GM18907 (cell line): ENCODE results near the gene SEPTIN10.
"Not testable (repeated sequence)": the region's sequence is repeated elsewhere in the genome, so short reads cannot be mapped to it uniquely, and the experiment has no call there.

Source experiments
- ATAC-seq: cut with Tn5 transposase; IDR thresholded peaks from one replicate; pipeline ENCODE4 v1.9.1; 2021; ENCODE audit warnings: mild to moderate bottlenecking, moderate library complexity; ENCODE audit not compliant: unreplicated experiment

SEPTIN10 gene

DNA sequence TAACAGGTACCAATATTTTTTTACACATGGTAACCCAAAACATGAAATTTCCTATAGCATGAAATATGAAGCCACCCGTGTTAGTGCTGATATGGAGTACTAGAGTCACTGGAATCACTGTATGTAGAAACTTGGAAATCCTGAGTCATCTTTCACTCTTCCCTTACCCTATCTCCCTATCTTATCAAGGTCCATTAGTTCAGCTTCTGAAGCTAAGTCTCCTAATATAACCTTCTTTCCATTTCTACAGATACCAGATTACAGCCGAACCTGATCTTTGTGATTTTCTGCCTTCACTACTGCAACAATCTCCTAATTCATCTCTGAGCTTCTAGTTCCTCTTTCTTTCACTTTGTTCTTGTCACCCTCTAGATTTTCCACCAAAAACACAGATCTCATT, 59.0 kb downstream of the SEPTIN10 start:
- no peak for ATAC-seq

DNA sequence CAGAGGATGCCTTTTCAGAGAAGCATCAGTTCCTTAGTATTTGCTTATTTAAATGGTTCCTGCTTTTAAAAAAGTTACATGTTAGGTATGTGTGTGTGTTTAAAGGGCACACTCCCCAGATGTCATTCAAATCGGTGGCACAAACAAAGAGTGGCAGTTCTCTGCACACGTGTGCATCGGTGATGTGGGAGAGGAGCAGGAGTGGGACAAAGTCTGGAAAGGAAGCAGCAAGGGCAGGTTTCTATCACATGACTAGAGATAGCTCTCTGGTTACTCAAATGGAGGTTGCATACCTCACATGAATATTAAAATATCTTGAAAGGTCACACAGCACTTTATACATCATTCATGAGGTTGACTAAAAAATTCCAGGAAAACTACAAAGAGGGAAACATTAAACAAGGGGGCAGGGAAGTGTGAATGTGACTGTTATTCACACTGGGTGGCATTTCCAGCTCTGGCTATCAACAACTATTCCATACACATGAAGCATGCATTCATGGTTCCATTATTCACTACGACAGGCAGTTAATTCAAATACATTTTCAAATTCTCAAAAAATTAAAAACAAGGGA, 64.7 kb downstream of the SEPTIN10 start:
- ATAC-seq, result no peak

DNA sequence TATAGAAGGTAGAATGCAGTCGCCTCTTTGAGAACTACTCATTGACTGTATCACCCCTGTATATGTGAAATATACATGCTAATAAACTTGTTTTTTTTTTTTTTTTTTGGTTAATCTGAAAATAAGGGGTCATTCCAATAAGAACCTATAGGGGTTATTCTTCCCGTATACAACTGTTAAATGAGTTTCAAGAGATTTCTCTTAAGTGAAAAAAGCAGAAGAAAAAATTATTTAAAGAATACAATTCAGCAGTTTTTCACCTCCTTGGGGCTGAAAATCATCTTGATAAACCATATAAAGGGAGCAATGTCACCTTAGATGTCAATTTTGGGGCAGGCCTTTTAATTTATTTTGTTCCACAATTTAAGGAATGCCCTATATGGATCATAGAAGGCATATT, 66.5 kb downstream of the SEPTIN10 start:
- ATAC-seq, result no peak

DNA sequence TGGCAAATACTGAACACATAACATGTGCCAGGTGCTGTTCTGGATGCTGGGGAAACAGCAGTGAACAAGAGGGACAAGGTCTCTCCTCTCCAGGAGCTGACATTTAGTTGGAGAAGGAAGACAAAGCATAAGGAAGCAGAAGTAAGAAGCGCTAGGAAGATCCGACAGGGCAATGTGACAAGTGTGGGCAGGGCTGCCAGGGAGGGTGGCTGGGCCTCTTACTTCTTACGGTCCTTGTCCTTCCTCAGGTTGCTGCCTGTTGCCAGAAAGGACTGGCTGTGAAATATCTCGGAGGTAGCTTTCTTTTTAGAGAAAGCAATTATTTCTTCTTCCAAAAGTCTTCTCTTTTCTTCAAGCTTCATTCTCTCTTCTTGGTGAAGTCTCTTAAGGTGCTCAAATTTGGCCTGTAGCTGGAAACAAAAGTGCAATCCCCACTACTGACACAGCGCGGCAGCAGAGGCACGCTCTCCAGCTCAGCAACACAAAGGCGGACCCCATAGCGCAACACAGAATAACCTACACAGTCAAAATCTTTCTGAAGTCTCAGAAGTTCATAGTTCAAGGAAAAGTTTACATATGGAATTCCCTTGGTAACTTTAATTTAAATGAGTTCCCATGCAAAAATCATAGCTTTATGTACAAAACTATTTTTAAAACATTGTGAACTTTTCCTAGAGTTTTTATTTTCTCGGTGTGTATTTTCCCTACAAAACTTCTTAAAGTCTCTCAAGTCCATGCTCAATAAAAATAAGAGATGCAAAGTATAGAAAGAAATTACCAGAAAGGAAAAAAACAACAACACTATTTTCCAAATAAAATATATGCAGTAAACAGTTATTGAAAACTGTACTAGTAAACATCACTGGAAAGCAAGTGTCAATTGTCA, 67.7 kb downstream of the SEPTIN10 start:
- ATAC-seq, result peak; percentile 90

DNA sequence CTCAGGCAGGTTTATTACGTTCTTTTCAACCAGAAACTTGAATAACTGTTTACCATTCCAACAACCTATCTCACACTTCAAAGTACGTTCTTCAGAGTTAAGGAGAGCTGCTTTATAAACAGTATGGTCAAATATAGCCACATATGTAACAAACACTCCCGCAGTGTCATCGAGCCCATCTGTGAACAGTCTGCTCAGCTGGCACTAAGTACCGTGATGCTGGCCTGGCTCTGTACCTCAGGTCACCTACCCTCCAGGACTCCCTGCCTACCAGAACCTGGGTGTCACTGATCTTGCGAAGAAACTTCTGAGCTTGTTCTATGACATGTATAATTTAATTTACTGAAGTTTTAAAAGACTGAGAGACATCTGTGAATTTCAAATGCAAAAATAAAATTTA, 71.4 kb downstream of the SEPTIN10 start:
- no peak for ATAC-seq

DNA sequence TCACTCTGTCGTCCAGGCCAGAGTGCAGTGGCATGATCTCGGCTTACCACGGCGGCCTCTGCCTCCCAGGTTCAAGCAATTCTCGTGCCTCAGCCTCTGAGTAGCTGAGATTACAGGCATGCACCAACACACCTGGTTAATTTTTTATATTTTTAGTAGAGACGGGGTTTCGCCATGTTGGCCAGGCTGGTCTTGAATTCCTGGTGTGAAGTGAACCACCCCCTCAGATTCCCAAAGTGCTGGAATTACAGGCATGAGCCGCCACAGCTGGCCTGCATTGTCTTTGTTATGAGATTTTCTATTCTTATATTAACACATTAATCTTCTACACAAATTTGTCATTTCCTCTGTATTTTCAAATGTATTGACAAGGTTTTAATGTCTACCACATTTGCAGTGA, 75.2 kb downstream of the SEPTIN10 start:
- ATAC-seq, result no peak

DNA sequence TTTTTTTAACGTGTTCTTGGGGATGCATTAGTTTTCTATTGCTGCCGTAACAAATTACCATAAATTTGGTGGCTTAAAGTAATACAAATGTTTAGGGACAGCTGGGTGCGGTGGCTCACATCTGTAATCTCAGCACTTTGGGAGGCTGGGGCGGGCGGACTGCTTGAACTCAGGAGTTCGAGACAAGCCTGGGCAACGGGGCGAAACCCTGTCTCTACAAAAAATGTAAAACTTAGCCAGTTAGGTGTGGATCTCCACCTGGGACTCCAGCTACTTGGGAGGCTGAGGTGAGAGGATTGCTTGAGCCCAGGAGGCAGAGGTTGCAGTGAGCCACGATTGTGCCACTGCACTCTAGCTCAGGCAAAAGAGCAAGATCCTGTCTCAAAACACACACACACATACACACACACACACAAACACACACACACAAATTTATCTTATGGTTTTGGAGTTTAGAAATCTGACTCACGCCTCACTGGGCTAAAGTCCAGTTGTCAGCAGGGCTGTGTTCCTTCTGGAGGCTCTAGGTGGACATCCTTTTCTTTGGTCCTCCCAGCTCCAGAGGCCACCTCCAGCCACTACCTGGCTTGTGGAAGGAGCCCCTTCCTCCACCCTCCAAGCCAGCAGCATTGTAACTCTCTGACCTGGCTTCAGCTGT, 76.1 kb downstream of the SEPTIN10 start:
- no peak for ATAC-seq

DNA sequence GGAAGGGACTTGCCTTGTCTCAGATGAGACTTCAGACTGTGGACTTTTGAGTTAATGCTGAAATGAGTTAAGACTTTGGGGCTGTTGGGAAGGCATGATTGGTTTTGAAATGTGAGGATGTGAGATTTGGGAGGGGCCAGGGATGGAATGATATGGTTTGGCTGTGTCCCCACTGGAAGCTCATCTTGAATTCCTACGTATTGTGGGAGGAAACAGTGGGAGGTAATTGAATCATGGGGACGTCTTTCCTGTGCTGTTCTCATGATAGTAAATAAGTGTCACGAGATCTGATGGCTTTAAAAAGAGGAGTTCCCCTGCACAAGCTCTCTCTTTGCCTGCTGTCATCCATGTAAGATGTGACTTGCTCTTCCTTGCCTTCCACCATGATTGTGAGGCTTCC, 77.2 kb downstream of the SEPTIN10 start:
- not testable (repeated sequence) for ATAC-seq

DNA sequence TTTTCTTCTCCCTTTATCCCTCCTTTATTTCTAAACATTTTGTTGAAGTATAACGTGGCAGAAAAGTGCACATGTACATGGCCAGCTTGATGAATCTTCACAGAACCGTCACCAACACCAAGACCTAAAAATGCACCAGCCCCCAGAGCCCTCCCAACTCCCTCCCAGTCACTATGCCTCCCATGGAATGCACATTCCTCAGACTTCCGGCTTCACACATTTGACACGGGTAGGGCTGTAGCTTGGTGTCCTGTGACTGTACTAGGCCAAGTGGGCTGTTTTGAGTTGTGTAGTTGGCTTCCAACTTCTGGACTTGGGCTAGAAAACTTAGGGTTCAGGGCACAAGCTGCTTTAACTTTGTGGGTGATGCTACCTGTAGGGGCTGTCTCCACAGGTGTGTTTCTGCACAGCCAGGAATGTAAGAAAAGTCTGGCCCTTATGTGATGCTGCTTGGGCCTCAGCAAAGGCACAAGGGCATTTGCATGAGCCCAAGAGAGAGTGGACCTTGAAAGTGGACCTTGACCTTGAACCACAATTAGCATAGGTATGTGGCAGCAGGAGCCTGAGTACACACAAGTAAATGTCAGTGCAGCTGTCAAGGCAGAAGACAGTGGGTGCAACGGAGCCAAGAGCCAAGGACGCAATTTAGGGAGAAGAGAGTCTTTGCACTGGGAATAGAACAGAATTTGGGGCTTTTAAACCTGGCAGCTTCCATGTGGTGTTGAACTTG, 78.4 kb downstream of the SEPTIN10 start:
- ATAC-seq, result no peak

DNA sequence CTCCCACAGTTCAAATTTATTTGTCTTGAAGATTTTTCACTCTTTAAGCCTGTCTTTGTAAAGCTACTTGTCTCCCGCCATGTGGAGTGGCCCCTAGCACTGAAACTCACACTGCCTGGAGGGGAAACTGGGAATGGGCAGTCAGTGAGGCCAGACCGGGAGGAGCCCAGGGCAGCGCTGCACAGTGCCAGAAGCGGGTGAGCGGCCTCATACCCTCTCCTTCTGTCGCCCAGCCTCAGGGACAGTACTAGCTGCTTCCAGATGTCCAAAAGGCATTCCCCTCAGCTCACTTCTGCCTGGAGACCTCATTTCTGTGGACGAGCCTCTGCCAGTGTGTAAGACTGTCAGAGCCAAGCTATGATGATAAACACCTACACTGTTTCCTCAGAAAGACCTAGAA, 79.9 kb downstream of the SEPTIN10 start:
- ATAC-seq, result no peak

DNA sequence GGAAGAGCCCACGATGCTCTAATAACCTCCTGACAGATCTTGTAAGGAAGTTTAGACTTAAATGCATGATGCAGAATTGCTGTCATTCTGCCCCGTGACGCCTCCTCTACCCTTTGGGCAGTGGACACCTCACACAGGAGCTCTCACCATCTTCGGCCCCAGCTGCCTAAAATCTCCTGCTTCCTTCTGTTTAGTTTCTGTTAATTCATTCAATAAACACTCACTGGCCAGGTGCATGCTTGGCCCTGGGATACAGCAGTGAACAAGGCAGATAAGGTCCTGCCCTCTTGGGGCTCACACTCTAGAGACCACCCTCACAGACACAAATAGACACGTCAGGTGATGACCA, 81.1 kb downstream of the SEPTIN10 start:
- ATAC-seq, result no peak

DNA sequence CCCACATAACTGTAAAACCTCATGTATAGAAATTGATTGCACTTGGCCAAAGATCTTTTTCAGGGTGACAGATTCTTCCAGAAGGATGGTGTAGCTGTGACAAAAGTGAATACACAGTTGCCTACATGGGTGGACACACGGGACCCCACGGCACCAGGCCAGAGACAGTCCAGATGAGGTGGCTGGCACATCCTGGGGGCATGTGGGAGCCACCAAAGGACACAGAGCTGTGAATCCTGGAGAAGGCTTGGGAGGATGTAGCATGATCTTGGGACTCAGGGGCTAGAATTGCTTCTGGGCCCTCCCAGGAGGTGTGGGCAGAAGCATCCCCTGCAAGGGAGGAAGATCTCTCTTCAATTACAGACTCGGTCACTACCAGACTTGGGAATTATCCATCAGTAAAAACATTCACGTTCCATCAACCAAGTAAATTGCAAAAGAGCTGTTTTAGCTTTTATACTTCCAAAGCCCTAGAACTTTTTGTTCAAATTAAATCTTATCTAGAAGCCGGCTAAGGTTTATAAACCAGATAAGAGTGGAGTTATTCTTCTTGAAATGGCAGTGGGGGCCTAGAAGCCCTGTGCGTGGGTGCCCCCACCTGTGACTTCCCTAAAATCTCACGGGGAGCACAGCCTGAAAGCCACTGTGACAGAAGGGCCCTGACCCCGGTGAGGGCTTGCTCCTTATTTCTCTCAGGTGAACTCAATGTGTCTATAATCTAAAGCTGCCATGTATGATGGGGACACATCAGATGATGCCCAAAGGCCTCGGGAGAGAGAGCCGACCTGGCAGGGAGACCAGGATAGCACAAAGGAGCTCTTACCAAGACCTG, 81.7 kb downstream of the SEPTIN10 start:
- ATAC-seq, result no peak

DNA sequence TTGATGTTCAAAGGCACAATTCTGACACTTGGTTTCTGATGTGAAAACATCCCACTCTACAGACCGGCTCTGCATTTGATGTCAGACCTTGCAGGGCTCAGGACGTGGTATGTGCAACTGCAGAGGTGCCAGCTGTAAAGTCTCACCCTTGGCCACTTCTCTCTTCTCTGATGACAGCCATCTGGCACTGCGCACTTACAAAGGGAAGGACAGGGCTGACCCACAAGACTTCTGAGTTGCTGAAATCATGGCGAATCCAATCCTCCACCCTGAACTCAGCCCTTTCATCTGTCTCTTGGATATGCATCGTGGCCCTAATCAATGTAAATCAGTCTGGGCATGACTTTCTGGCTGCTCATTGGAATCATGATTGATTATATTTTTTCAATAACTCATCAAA, 82.5 kb downstream of the SEPTIN10 start:
- no peak for ATAC-seq

DNA sequence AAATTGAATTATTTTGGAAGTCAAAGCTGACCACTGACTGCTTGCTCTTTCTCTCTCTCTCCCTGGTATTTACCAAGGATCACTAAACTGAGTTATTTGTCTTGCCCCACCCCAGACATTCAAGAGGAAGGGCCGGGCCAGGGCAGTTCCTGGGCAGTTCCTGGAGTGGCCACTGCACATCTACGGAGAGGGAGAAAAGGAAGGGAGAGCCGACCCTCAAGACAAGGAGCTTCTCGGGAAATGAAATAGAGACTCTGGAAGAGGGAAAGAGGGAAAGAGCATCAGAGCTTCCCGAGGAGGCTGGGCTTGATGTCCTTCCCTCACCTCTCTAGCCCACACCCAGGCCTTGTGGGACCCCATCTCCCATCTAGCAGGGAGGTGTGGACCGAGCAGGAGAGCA, 83.1 kb downstream of the SEPTIN10 start:
- ATAC-seq, result no peak

DNA sequence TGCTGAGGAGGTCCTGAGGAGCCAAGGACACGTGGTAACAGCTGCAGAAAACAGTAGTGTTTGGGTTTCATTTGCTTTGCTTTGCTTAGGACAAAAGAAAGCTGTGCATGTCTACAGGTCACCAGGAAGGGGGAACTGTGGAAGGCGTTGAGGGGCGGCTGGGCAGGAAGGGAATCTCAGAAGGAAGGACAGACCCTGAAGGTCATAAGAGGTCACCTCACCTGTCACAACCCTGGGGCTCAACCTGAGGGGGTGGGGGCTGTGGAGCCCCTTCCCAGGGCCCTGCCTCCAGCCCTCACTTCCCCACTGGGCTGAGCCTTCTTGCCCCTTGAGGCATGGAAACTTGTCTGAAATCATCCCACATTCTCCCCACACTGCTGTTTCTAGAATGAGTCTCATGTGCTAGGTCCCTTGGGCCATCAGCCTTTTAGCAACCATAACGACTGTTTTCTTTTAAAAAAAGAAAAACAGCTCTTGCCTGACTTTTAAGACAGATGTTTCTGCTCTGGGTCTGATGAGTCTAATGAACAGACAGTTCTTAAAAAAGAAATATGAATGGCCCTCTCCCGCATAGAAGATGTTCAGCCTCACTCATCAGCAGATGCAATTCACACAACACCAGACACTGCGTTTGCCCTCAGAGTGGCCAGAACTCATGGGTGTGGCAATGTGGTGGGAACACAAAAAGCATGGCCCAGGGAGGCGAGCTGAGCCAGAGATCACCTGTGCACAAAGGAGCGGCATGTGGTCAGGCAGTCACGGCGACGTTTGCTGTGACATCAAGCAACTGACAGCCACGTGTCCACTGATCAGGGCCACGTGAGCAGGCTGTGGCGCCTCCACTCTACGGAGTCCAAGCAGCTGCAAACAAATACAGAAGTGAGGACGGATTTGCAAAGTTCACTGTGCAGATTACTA, 84.0 kb downstream of the SEPTIN10 start:
- no peak for ATAC-seq

DNA sequence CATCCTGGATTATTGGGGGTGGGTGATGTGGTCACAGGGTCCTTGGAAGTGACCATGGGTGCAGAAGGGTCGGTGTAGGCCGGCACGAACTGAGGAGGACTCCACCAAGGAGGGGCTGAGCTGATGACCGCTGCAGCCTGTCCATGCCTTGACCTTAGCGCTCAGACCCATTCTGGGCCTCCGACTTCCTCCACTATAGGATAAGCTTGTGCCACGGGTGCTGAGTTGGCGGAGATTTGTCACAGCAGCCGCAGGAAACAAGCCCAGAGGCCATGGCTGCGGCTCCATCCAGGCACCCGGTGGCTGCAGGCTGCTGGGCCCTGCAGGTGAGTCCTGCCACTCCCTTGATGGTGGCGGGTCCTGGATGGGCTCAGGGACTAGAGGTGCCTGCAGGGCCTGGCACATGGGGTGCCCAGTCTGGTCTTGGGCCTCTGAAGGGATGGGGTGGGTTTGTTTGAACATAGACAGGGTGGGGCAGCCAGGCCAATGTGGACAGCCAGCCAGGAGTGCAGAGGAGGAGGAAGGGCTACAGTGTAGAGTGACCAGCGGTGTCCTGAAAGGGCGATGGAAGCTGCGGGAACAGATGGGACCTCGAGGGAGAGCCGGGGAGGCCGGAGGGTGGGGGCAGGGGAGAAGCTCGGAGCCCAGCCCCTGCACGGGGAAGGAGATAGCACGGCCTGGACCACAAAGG, 84.8 kb downstream of the SEPTIN10 start:
- ATAC-seq, result no peak

DNA sequence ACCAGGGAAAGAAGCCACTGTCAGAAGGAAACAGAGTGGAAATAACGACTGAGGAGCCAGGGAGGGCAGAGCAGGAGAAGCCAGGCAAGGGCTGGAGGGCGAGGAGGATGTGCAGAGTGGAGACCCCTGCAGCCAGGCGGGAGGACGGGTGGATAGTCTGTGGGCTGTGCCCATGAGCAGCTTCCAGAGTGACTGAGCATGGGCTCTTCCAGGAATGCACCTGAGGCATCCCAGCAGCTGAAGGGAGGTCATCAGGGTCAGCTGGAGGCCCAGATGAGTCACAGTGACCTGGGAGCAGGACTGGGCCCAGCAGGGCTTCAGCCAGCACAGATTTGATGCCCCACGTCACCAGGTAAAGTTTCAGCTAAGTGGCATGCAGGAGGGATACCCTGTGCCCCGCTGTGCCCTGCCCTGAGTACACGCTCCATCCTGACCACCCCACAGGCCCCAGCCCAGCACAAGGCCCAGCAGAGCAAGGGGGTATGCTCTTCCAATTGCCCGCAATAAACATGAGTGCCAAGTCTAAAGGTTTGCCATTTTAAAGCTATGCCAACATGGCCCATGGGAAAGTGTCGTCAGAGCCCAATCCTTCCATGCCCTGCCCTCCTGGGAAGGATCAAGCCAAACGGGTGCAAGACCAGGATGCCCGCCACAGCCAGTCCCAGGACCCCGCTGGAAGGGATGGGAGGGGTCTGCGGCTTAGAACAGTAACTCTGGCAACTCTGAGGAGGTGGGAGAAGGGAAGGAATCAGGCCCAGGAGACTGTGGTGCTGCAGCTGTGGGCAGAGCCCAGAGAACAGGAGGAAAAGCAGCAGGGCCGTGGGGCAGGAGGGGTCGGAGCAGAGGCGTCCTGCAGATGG, 85.7 kb downstream of the SEPTIN10 start:
- ATAC-seq, result no peak

DNA sequence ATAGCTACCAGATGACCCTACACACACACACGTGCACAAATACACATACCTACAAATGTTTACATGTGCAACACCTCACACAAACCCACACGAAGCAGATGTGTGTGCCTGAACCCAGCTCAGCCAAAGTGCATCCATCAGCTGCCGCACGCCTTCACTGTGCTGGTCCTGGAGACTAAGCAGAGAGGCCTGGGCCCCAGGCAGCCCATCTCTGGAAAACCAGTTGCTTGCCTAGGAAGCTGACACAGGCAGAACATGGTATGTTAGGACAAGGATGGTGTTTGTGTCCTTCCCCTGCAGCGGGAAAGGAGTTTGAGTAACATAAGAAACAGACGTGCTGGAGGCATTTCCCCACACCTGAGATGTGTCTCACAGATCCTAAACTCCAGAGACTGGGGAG, 86.7 kb downstream of the SEPTIN10 start:
- ATAC-seq, result no peak
